CD4-positive, CD25-positive, alpha-beta regulatory T cell (primary cell): ENCODE results near the gene SERTAD2. TPM values are rescaled to one million over a fixed set of nuclear protein-coding genes. Genes with fewer than 3 reads are reported as not detected.

ENCODE experiments used
- ATAC-seq, 2 donors: fragments of 150-1000 bp; cut with Tn5 transposase; one replicate each; pipeline ENCODE4 v1.10.0; 2021; ENCODE audit warnings: low read depth in 2 of 2, moderate number of reproducible peaks in 2 of 2, moderate library complexity in 1 of 2
- DNase-seq, 3 donors: peaks; one replicate each; pipeline versions ENCODE4 v3.0.0 to v3.0.0-alpha.2; 2012 to 2022; ENCODE audit warnings: mixed read lengths in 1 of 3
- H3K27ac ChIP-seq: one replicate; pipeline ENCODE4 v1.7.0; 2013; ENCODE audit warnings: mild to moderate bottlenecking, low read length; ENCODE audit not compliant: insufficient read depth, poor library complexity, severe bottlenecking
- H3K27me3 ChIP-seq: one replicate; pipeline ENCODE4 v1.7.0; 2013; ENCODE audit warnings: low read length; ENCODE audit not compliant: control insufficient read depth, insufficient read depth
- H3K36me3 ChIP-seq: one replicate; pipeline ENCODE4 v1.7.0; 2013; ENCODE audit warnings: mild to moderate bottlenecking, low read length, moderate library complexity; ENCODE audit not compliant: control insufficient read depth, insufficient read depth
- H3K4me1 ChIP-seq: 2 replicates; pipeline ENCODE4 v1.7.0; 2013; ENCODE audit warnings: mild to moderate bottlenecking, low read length; ENCODE audit not compliant: insufficient read depth, control insufficient read depth, poor library complexity, severe bottlenecking
- H3K4me3 ChIP-seq: one replicate; pipeline ENCODE4 v1.7.0; 2013; ENCODE audit warnings: low read depth, mild to moderate bottlenecking, low read length, moderate library complexity
- H3K9me3 ChIP-seq, 2 experiments: 1 replicate in 1 of 2; 2 replicates in 1 of 2; pipeline ENCODE4 v1.7.0; 2013; ENCODE audit warnings: low read length in 2 of 2, mild to moderate bottlenecking in 1 of 2, moderate library complexity in 1 of 2; ENCODE audit not compliant: control insufficient read depth in 2 of 2
- H3K27ac Mint-ChIP-seq, 3 donors: one replicate each; pipeline ENCODE4 v1.8.0; 2020 to 2022; ENCODE audit warnings: mild to moderate bottlenecking in 3 of 3, mixed read lengths in 3 of 3, moderate library complexity in 2 of 3
- H3K27me3 Mint-ChIP-seq: one replicate; pipeline ENCODE4 v1.8.0; 2022; ENCODE audit warnings: mild to moderate bottlenecking, mixed read lengths
- H3K36me3 Mint-ChIP-seq: one replicate; pipeline ENCODE4 v1.8.0; 2020; ENCODE audit warnings: mixed read lengths
- H3K4me1 Mint-ChIP-seq, 4 donors: one replicate each; pipeline ENCODE4 v1.8.0; 2020 to 2022; ENCODE audit warnings: mixed read lengths in 4 of 4, mild to moderate bottlenecking in 1 of 4
- H3K4me3 Mint-ChIP-seq, 4 donors: one replicate each; pipeline ENCODE4 v1.8.0; 2020 to 2022; ENCODE audit warnings: mild to moderate bottlenecking in 4 of 4, mixed read lengths in 4 of 4, moderate library complexity in 3 of 4
- H3K9me3 Mint-ChIP-seq, 7 donors: one replicate each; pipeline ENCODE4 v1.8.0; 2020 to 2022; ENCODE audit warnings: mixed read lengths in 7 of 7, mild to moderate bottlenecking in 3 of 7, moderate library complexity in 2 of 7
- polyA plus RNA-seq, 4 donors: library from polyadenylated mRNA; unstranded; fragments of 300-500 nt; fragmentation: Illumina TruSeq; gene quantifications; one replicate each; pipeline ENCODE4 v1.2.3, GENCODE V29; 2021
- total RNA-seq: library from RNA; stranded (reverse); gene quantifications from one replicate; pipeline ENCODE4 v1.2.3, GENCODE V29; 2022

The SERTAD2 gene
- total and polyA plus RNA-seq, 5 donors from 2014 or later: 4.2 to 33.5 (median 6.2) TPM

DNA sequence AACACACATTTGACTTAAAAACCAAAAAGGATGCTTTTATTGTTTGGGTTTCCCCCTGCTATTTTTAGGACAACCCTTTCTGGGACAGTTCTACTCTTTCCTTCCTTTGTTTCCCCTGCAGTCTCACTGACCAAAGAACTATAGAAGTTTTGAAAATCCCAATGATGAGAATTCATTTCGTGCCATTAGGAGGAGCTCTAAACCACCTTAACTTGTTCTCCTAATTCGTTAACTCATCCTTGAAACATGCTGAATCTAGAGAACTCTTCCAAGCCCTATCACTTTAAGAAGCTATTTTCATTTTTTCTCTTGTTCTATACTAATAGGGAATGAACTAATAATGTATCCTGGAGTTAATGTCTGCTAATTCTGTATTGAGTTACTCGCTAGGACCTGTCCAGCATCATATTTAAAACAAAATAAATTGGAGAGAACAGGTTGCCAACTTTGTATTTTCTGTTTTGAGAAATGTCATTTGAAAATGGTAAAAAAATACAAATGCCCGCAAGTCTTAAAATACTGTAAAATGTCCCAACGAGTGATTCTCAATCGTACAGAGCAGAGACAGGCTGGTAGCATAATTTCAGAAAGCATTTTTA lies 66.7 kb downstream of the SERTAD2 start:
- Histone ChIP-seq H3K9me3 (no peaks in the 10 kb centered on the region), H3K4me3 (no peak overlapping the region), H3K27me3 (no peaks in the 10 kb centered on the region), H3K36me3 (peaks cover 56% of the 10 kb centered on the region), H3K4me1 (no peaks in the 10 kb centered on the region), H3K27ac (peak overlapping the region; percentile 39)
- no peaks in the 10 kb centered on the region for H3K27me3 Mint-ChIP-seq
- H3K36me3 Mint-ChIP-seq: peaks cover 21% of the 10 kb centered on the region
- no peak for ATAC-seq
- H3K9me3 Mint-ChIP-seq: no peaks in the 10 kb centered on the region
- peak overlapping the region in 2 of 3 donors; percentile 14 to 15 for H3K27ac Mint-ChIP-seq
- DNase-seq: peak in 2 of 3 donors; percentile 44 to 62
- no peak overlapping the region for H3K4me3 Mint-ChIP-seq
- H3K4me1 Mint-ChIP-seq: peaks cover 4 to 11% (median 9%) of the 10 kb centered on the region in 4 donors

DNA sequence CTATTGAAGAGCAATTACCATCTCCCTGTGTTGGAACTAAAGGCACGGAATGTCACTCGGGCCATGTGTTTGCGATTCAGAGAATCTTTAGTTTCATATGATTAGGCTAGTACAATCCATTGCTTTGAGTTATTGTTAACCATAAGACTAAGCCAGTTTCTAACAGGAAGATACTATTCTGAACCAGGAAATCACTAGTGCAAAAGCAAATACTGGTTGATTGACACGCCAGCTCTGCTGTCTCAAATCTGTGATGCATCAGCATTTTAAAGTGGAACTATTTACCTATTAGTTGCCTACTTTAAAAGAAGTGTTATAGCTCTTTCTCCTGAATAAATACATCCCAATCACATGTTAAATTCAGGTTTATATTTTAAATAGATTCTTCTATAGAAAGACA lies 67.7 kb downstream of the SERTAD2 start:
- no peaks in the 10 kb centered on the region for H3K27me3 Mint-ChIP-seq
- Histone ChIP-seq H3K4me1 (no peaks in the 10 kb centered on the region), H3K36me3 (peaks cover 51% of the 10 kb centered on the region), H3K27ac (peak overlapping the region; percentile 39), H3K4me3 (no peak overlapping the region), H3K27me3 (no peaks in the 10 kb centered on the region), H3K9me3 (no peaks in the 10 kb centered on the region)
- ATAC-seq: no peak
- H3K4me3 Mint-ChIP-seq: no peak overlapping the region
- peak in 1 of 3 donors; percentile 39 for DNase-seq
- peaks cover 17% of the 10 kb centered on the region for H3K36me3 Mint-ChIP-seq
- H3K9me3 Mint-ChIP-seq: no peaks in the 10 kb centered on the region
- H3K4me1 Mint-ChIP-seq: peaks cover 4 to 11% (median 9%) of the 10 kb centered on the region in 4 donors
- peak overlapping the region in 1 of 3 donors; percentile 43 for H3K27ac Mint-ChIP-seq

DNA sequence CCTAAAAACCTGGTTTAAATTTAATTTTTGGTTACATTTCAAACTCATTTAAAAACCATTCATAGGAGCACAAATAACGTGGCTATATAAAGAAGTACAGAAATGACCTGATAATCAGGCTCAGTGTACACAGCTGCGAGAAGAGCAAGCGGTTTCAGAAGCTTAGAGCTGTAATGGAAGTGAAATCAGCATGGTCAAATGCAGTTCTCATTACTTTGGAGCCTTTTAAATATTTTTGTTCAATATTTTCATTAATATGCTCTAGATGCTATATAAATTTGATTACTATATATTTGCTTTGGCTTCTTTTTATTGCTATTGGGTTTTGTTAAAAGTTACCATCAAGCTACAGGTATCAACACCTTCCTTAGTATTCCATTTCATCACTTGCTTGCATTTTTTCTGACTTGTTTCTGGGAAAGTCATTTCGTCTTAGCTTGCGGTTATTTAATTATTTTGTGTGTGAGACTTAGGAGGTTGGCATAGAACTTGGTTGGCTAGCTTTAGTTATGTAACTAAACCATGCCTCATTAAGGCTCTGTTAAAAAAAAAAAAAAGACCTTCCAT lies 70.9 kb downstream of the SERTAD2 start:
- peaks cover 45% of the 10 kb centered on the region for H3K36me3 ChIP-seq
- H3K9me3 ChIP-seq: no peaks in the 10 kb centered on the region
- no peak overlapping the region for H3K4me3 ChIP-seq
- H3K36me3 Mint-ChIP-seq: peaks cover 7% of the 10 kb centered on the region
- peaks cover 4 to 11% (median 7%) of the 10 kb centered on the region in 4 donors for H3K4me1 Mint-ChIP-seq
- H3K4me3 Mint-ChIP-seq: no peak overlapping the region
- H3K27ac ChIP-seq: no peak overlapping the region
- no peaks in the 10 kb centered on the region for H3K9me3 Mint-ChIP-seq
- no peak for ATAC-seq
- peak overlapping the region in 2 of 3 donors; percentile 29 to 56 for H3K27ac Mint-ChIP-seq
- H3K27me3 ChIP-seq: no peaks in the 10 kb centered on the region
- no peak for DNase-seq
- H3K27me3 Mint-ChIP-seq: no peaks in the 10 kb centered on the region
- H3K4me1 ChIP-seq: no peaks in the 10 kb centered on the region

DNA sequence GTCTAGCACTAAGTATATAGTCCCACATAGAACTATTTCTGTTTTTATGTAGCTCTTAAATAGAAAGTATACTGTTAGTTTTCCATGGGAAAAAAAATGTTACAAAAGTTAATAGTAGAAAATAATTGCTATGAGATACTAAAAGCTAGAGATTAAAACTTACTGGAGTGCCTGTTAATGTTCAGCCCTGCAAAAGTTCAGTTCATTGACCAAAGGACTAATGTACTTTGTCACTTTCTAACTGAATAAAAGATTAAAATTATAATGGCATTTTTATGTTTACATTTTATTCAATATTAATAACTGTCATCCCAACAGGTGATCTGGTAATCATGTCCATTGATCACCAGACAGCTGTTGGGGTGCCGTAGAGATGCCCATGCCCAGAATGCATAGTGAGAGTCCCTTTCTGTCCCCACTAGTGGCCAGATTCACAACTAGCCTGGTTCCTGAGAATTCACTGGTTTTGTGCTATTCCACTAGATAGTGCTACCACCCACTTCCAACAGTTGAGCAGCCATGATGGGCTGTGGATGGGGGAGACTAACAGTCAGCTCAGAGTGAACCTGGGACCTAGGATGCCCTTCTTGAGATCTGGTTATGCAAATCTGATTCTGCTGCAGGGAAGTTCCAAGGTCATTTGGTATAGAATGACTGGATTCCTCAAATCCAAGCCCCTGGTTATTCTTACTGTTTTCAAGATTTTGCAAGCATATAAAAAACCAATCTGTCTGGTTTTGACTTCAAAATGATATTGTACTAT lies 71.8 kb downstream of the SERTAD2 start:
- Histone ChIP-seq H3K27me3 (no peaks in the 10 kb centered on the region), H3K4me3 (no peak overlapping the region), H3K4me1 (no peaks in the 10 kb centered on the region), H3K36me3 (peaks cover 52% of the 10 kb centered on the region), H3K27ac (no peak overlapping the region), H3K9me3 (no peaks in the 10 kb centered on the region)
- DNase-seq (no peak), ATAC-seq (no peak)
- H3K4me3 Mint-ChIP-seq: no peak overlapping the region
- H3K4me1 Mint-ChIP-seq: peaks cover 3 to 12% (median 5%) of the 10 kb centered on the region in 4 donors
- H3K36me3 Mint-ChIP-seq: peaks cover 14% of the 10 kb centered on the region
- no peaks in the 10 kb centered on the region for H3K27me3 Mint-ChIP-seq
- H3K27ac Mint-ChIP-seq: peak overlapping the region in 1 of 3 donors; percentile 17
- H3K9me3 Mint-ChIP-seq: no peaks in the 10 kb centered on the region

Other genes starting within 250 kb of the SERTAD2 start
- gene LGALSL, start 199.8 kb downstream of the SERTAD2 start, total RNA-seq: 5.4 TPM
- under 1 TPM in 2 of 4 donors, not detected in 2; 0.11 to 0.28 TPM for gene LGALSL, start 199.8 kb downstream of the SERTAD2 start, polyA plus RNA-seq
- 45.0 TPM for gene AFTPH, start 129.6 kb downstream of the SERTAD2 start, total RNA-seq
- gene AFTPH, start 129.6 kb downstream of the SERTAD2 start, polyA plus RNA-seq: 10 to 100 TPM; 23.7 to 37.0 (median 28.2) TPM